Neural progenitor cell (in vitro differentiated cells): ENCODE data around the gene STAG1.

ENCODE experiments used
- EZH2 ChIP-seq: fragments of 200-600 bp; sonication (generic); IDR thresholded peaks from 2 replicates; pipeline ENCODE4 v1.6.1; 2017; ENCODE audit warnings: antibody characterized with exemption, mild to moderate bottlenecking, moderate library complexity
- TF ChIP-seq, protein P1 (sequence below): fragments of 200-600 bp; sonication (generic); IDR thresholded peaks from 2 replicates; pipeline ENCODE4 v1.5.1; 2017; ENCODE audit warnings: antibody characterized with exemption, mild to moderate bottlenecking

DNA sequence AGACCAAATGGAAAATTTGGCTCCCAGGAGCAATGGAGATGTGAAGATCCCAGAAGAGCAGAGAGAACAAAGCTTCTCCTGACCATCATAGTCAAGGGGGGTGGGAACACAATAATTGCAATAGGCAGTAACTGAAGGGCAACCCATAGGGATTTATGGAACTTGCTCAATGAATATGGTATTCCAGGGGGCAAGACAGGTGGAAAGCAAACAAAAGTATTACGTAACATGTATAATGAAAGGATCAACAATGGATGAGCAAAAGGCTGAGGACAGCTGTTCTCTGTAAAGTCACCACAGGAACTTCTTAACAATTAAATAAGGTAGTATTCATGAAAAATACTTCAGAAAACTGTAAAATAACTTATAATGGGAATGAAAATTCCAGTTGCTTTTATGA lies 275.9 kb downstream of the STAG1 start:
- TF ChIP-seq, protein P1, sequence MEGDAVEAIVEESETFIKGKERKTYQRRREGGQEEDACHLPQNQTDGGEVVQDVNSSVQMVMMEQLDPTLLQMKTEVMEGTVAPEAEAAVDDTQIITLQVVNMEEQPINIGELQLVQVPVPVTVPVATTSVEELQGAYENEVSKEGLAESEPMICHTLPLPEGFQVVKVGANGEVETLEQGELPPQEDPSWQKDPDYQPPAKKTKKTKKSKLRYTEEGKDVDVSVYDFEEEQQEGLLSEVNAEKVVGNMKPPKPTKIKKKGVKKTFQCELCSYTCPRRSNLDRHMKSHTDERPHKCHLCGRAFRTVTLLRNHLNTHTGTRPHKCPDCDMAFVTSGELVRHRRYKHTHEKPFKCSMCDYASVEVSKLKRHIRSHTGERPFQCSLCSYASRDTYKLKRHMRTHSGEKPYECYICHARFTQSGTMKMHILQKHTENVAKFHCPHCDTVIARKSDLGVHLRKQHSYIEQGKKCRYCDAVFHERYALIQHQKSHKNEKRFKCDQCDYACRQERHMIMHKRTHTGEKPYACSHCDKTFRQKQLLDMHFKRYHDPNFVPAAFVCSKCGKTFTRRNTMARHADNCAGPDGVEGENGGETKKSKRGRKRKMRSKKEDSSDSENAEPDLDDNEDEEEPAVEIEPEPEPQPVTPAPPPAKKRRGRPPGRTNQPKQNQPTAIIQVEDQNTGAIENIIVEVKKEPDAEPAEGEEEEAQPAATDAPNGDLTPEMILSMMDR, result no peak
- no peak for TF ChIP-seq EZH2
